ENCODE data around the gene HERC4. TPM values are rescaled to one million over a fixed set of nuclear protein-coding genes. Genes with fewer than 3 reads are reported as not detected.

HERC4 gene
- total RNA-seq, 1 experiment from 2014 or later, result 39.4 TPM

DNA sequence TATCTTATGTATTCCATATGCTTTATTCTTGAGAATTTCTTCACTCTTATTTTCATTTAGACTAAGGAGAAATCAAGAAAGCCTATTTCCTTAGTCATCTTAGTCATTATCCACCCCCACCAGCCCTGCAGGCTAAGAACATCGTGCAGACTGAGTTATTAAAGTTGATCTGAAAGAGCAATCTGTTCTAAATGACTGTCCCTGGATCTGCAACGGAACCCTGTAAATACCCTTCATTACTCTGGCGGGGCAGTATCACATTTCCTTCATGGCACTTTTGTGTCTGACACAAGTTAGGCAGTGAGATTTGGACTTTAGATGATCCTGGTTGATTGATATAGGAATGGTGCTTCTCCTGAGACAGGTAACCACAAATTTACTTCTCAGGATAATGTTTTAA is 30.7 kb upstream of the HERC4 start (continued):
- TF ChIP-seq MXD4 (CRISPR knock-in tag; IDR thresholded peaks at IDR 0.05; ENCODE audit: borderline replicate concordance), result no peak

- no peak for TF ChIP-seq SOX15 (CRISPR knock-in tag; IDR thresholded peaks at IDR 0.05)
- no peak for TF ChIP-seq ESRRA (CRISPR knock-in tag; IDR thresholded peaks at IDR 0.05; ENCODE audit: borderline replicate concordance)
- no peak for TF ChIP-seq MXD4 (CRISPR knock-in tag; IDR thresholded peaks at IDR 0.05; ENCODE audit: borderline replicate concordance)
- no peak for TF ChIP-seq E2F4 (CRISPR knock-in tag; IDR thresholded peaks at IDR 0.05; ENCODE audit: borderline replicate concordance, low read depth)
- TF ChIP-seq, protein P1, sequence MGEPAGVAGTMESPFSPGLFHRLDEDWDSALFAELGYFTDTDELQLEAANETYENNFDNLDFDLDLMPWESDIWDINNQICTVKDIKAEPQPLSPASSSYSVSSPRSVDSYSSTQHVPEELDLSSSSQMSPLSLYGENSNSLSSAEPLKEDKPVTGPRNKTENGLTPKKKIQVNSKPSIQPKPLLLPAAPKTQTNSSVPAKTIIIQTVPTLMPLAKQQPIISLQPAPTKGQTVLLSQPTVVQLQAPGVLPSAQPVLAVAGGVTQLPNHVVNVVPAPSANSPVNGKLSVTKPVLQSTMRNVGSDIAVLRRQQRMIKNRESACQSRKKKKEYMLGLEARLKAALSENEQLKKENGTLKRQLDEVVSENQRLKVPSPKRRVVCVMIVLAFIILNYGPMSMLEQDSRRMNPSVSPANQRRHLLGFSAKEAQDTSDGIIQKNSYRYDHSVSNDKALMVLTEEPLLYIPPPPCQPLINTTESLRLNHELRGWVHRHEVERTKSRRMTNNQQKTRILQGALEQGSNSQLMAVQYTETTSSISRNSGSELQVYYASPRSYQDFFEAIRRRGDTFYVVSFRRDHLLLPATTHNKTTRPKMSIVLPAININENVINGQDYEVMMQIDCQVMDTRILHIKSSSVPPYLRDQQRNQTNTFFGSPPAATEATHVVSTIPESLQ (CRISPR knock-in tag; IDR thresholded peaks at IDR 0.05), result no peak
- no peak for TF ChIP-seq NR2C2 (CRISPR knock-in tag; IDR thresholded peaks at IDR 0.05)
- TF ChIP-seq ZNF416 (CRISPR knock-in tag; IDR thresholded peaks at IDR 0.05), result no peak
- no peak for TF ChIP-seq ZMAT4 (CRISPR knock-in tag; IDR thresholded peaks at IDR 0.05)
- no peak for TF ChIP-seq KAT7 (CRISPR knock-in tag; IDR thresholded peaks at IDR 0.05; ENCODE audit: borderline replicate concordance)
- no peak for TF ChIP-seq CREB1 (CRISPR knock-in tag; IDR thresholded peaks at IDR 0.05)
- no peak for TF ChIP-seq ZNF671 (CRISPR knock-in tag; IDR thresholded peaks at IDR 0.05)
- TF ChIP-seq AFF4 (CRISPR knock-in tag; IDR thresholded peaks at IDR 0.05; ENCODE audit: borderline replicate concordance), result no peak
- no peak for TF ChIP-seq HMGXB4 (CRISPR knock-in tag; IDR thresholded peaks at IDR 0.05)
- TF ChIP-seq, protein P2, sequence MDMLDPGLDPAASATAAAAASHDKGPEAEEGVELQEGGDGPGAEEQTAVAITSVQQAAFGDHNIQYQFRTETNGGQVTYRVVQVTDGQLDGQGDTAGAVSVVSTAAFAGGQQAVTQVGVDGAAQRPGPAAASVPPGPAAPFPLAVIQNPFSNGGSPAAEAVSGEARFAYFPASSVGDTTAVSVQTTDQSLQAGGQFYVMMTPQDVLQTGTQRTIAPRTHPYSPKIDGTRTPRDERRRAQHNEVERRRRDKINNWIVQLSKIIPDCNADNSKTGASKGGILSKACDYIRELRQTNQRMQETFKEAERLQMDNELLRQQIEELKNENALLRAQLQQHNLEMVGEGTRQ (CRISPR knock-in tag; IDR thresholded peaks at IDR 0.05), result no peak
- no peak for TF ChIP-seq OVOL2 (CRISPR knock-in tag; IDR thresholded peaks at IDR 0.05; ENCODE audit: borderline replicate concordance)
- no peak for TF ChIP-seq ZNF232 (CRISPR knock-in tag; IDR thresholded peaks at IDR 0.05)
- ATAC-seq (no peak), DNase-seq (ENCODE audit: low spot score) (no peak)
- Mint-ChIP-seq H3K27me3 (ENCODE audit: low read depth) (no peaks in the 10 kb centered on the region), H3K9me3 (no peaks in the 10 kb centered on the region), H3K4me1 (no peaks in the 10 kb centered on the region), H3K4me3 (no peak overlapping the region), H3K36me3 (no peaks in the 10 kb centered on the region), H3K27ac (no peak overlapping the region)
- ChIA-PET CTCF (no interaction called here), POLR2A (no interaction called here)
These were observed 28.8 kb upstream of the HERC4 start for GRCh38 chr10:68103901-68104300.

Data from WTC11 (cell line).